ENCODE measurements around the gene MESP2.

The MESP2 gene

GRCh38 chr15:89808160-89808870, 32.2 kb downstream of the MESP2 start:
- Mint-ChIP-seq H3K27me3 (peaks cover 11% of the 10 kb centered on the region), H3K4me3 (no peak overlapping the region), H3K9me3 (no peaks in the 10 kb centered on the region), H3K27ac (no peak overlapping the region), H3K4me1 (peaks cover 1% of the 10 kb centered on the region), H3K36me3 (ENCODE audit: low read depth) (no peaks in the 10 kb centered on the region)
- DNase-seq (no peak), ATAC-seq (no peak)

- Mint-ChIP-seq H3K27ac (no peak overlapping the region), H3K9me3 (no peaks in the 10 kb centered on the region), H3K4me1 (peaks cover 4% of the 10 kb centered on the region), H3K27me3 (peaks cover 17% of the 10 kb centered on the region), H3K36me3 (ENCODE audit: low read depth) (no peaks in the 10 kb centered on the region), H3K4me3 (no peak overlapping the region)
- ATAC-seq = no peak
- no peak for DNase-seq
Observed at GRCh38 chr15:89809093-89809786, 33.1 kb downstream of the MESP2 start.

- DNase-seq (no peak), ATAC-seq (no peak)
- Mint-ChIP-seq H3K4me1 (peaks cover 4% of the 10 kb centered on the region), H3K27me3 (peaks cover 20% of the 10 kb centered on the region), H3K27ac (no peak overlapping the region), H3K9me3 (no peaks in the 10 kb centered on the region), H3K36me3 (ENCODE audit: low read depth) (no peaks in the 10 kb centered on the region), H3K4me3 (no peak overlapping the region)
Observed at GRCh38 chr15:89809787-89810148, 33.6 kb downstream of the MESP2 start.

- peaks cover under 1% of the 10 kb centered on the region for H3K9me3 Mint-ChIP-seq
- H3K36me3 Mint-ChIP-seq (ENCODE audit: low read depth) = peaks cover under 1% of the 10 kb centered on the region
- no peak for ATAC-seq
- H3K27ac Mint-ChIP-seq = no peak overlapping the region
- H3K27me3 Mint-ChIP-seq = peaks cover 29% of the 10 kb centered on the region
- DNase-seq = no peak
- no peak overlapping the region for H3K4me3 Mint-ChIP-seq
- peaks cover 12% of the 10 kb centered on the region for H3K4me1 Mint-ChIP-seq
Observed at GRCh38 chr15:89810837-89811236, 34.7 kb downstream of the MESP2 start.

- H3K27ac Mint-ChIP-seq = no peak overlapping the region
- H3K4me3 Mint-ChIP-seq = no peak overlapping the region
- H3K27me3 Mint-ChIP-seq = peaks cover 39% of the 10 kb centered on the region
- DNase-seq (no peak), ATAC-seq (peak; percentile 25)
- H3K4me1 Mint-ChIP-seq = peaks cover 12% of the 10 kb centered on the region
- H3K9me3 Mint-ChIP-seq = peaks cover 5% of the 10 kb centered on the region
- peaks cover 2% of the 10 kb centered on the region for H3K36me3 Mint-ChIP-seq (ENCODE audit: low read depth)
Observed at GRCh38 chr15:89812011-89812846, 36.1 kb downstream of the MESP2 start.

GRCh38 chr15:89812847-89813320, 36.8 kb downstream of the MESP2 start:
- ATAC-seq (peak; percentile 11), DNase-seq (no peak)
- no peak overlapping the region for H3K4me3 Mint-ChIP-seq
- H3K9me3 Mint-ChIP-seq = peaks cover 5% of the 10 kb centered on the region
- H3K36me3 Mint-ChIP-seq (ENCODE audit: low read depth) = peaks cover 2% of the 10 kb centered on the region
- peaks cover 12% of the 10 kb centered on the region for H3K4me1 Mint-ChIP-seq
- peaks cover 46% of the 10 kb centered on the region for H3K27me3 Mint-ChIP-seq
- H3K27ac Mint-ChIP-seq = no peak overlapping the region

- DNase-seq = no peak
- Mint-ChIP-seq H3K36me3 (ENCODE audit: low read depth) (peaks cover 2% of the 10 kb centered on the region), H3K27ac (no peak overlapping the region), H3K4me1 (peaks cover 12% of the 10 kb centered on the region), H3K9me3 (peaks cover 5% of the 10 kb centered on the region), H3K27me3 (peaks cover 47% of the 10 kb centered on the region), H3K4me3 (peak overlapping the region; percentile 56)
- ATAC-seq = peak; percentile 17
Observed at GRCh38 chr15:89813381-89814111, 37.4 kb downstream of the MESP2 start.

- Mint-ChIP-seq H3K27me3 (peaks cover 47% of the 10 kb centered on the region), H3K4me3 (peak overlapping the region; percentile 56), H3K27ac (no peak overlapping the region), H3K36me3 (ENCODE audit: low read depth) (peaks cover 2% of the 10 kb centered on the region), H3K9me3 (peaks cover 5% of the 10 kb centered on the region), H3K4me1 (peaks cover 12% of the 10 kb centered on the region)
- ATAC-seq (no peak), DNase-seq (no peak)
Observed at GRCh38 chr15:89814112-89814742, 38.1 kb downstream of the MESP2 start.

GRCh38 chr15:89815769-89816168, 39.6 kb downstream of the MESP2 start:
- ATAC-seq = no peak
- Mint-ChIP-seq H3K27me3 (peaks cover 51% of the 10 kb centered on the region), H3K27ac (no peak overlapping the region), H3K4me1 (peaks cover 12% of the 10 kb centered on the region), H3K36me3 (ENCODE audit: low read depth) (peaks cover 2% of the 10 kb centered on the region), H3K9me3 (peaks cover 5% of the 10 kb centered on the region), H3K4me3 (no peak overlapping the region)
- DNase-seq = no peak

- H3K27me3 Mint-ChIP-seq = peaks cover 50% of the 10 kb centered on the region
- DNase-seq = no peak
- H3K4me3 Mint-ChIP-seq = no peak overlapping the region
- ATAC-seq = no peak
- no peak overlapping the region for H3K27ac Mint-ChIP-seq
- H3K36me3 Mint-ChIP-seq (ENCODE audit: low read depth) = peaks cover 2% of the 10 kb centered on the region
- H3K4me1 Mint-ChIP-seq = peaks cover 10% of the 10 kb centered on the region
- peaks cover 5% of the 10 kb centered on the region for H3K9me3 Mint-ChIP-seq
Observed at GRCh38 chr15:89817701-89818280, 41.7 kb downstream of the MESP2 start.

GRCh38 chr15:89818287-89818686, 42.2 kb downstream of the MESP2 start:
- Mint-ChIP-seq H3K36me3 (ENCODE audit: low read depth) (peaks cover 2% of the 10 kb centered on the region), H3K27me3 (peaks cover 48% of the 10 kb centered on the region)

GRCh38 chr15:89820666-89821611, 44.8 kb downstream of the MESP2 start:
- ATAC-seq = no peak
- Mint-ChIP-seq H3K27ac (no peak overlapping the region), H3K4me1 (no peaks in the 10 kb centered on the region)

More at GRCh38 chr15:89818287-89818686, 42.2 kb downstream of the MESP2 start:
- Mint-ChIP-seq H3K4me1 (peaks cover 10% of the 10 kb centered on the region), H3K9me3 (peaks cover 5% of the 10 kb centered on the region), H3K27ac (no peak overlapping the region), H3K4me3 (no peak overlapping the region)
- ATAC-seq = no peak
- DNase-seq = no peak

GRCh38 chr15:89822026-89822425, 45.9 kb downstream of the MESP2 start:
- H3K36me3 Mint-ChIP-seq (ENCODE audit: low read depth) = no peaks in the 10 kb centered on the region
- no peaks in the 10 kb centered on the region for H3K9me3 Mint-ChIP-seq
- no peak overlapping the region for H3K4me3 Mint-ChIP-seq
- ATAC-seq = peak; percentile 36
- H3K27ac Mint-ChIP-seq = no peak overlapping the region
- H3K4me1 Mint-ChIP-seq = no peaks in the 10 kb centered on the region
- DNase-seq = no peak
- peaks cover 20% of the 10 kb centered on the region for H3K27me3 Mint-ChIP-seq

More at GRCh38 chr15:89820666-89821611, 44.8 kb downstream of the MESP2 start:
- Mint-ChIP-seq H3K4me3 (no peak overlapping the region), H3K9me3 (peaks cover 4% of the 10 kb centered on the region), H3K36me3 (ENCODE audit: low read depth) (peaks cover 1% of the 10 kb centered on the region), H3K27me3 (peaks cover 29% of the 10 kb centered on the region)
- DNase-seq = no peak

Measured in activated naive CD8-positive, alpha-beta T cell treated with anti-CD3 and anti-CD28 coated beads, Interleukin-2, amount 50 U/mL, for 24 hours (primary cell).